Spleen (tissue), 11 donors: ENCODE measurements around the gene PCNX3. TPM values are rescaled to one million over a fixed set of nuclear protein-coding genes. Genes with fewer than 3 reads are reported as not detected.

Experiments used
- DNase-seq: peaks from one replicate; pipeline ENCODE4 v3.0.0-alpha.2; 2020
- H3K27ac ChIP-seq, 8 donors: fragments of 200-600 bp; sonication (generic) in 7 of 8; 1 replicate in 4 of 8; 2 replicates in 4 of 8; pipeline versions ENCODE4 v1.5.0 to v1.8.0; 2016 to 2021; ENCODE audit warnings: inconsistent platforms in 4 of 8, mild to moderate bottlenecking in 4 of 8, moderate library complexity in 1 of 8
- H3K27me3 ChIP-seq, 7 donors: fragments of 200-600 bp; sonication (generic) in 6 of 7; replicated peaks in 1 of 7; 1 replicate in 4 of 7; 2 replicates in 3 of 7; pipeline versions ENCODE4 v1.5.0 to v1.8.0; 2016 to 2021; ENCODE audit warnings: inconsistent platforms in 3 of 7, mild to moderate bottlenecking in 1 of 7
- H3K36me3 ChIP-seq, 6 donors: fragments of 200-600 bp; sonication (generic) in 5 of 6; 1 replicate in 4 of 6; 2 replicates in 2 of 6; pipeline versions ENCODE4 v1.5.0 to v1.8.0; 2016 to 2021; ENCODE audit warnings: inconsistent platforms in 2 of 6
- H3K4me1 ChIP-seq, 6 donors: fragments of 200-600 bp; sonication (generic) in 5 of 6; 1 replicate in 3 of 6; 2 replicates in 3 of 6; pipeline versions ENCODE4 v1.5.0 to v1.8.0; 2016 to 2021; ENCODE audit warnings: inconsistent platforms in 3 of 6
- H3K4me3 ChIP-seq, 8 donors: fragments of 200-600 bp; sonication (generic) in 7 of 8; 1 replicate in 4 of 8; 2 replicates in 4 of 8; pipeline versions ENCODE4 v1.5.0 to v1.8.0; 2016 to 2021; ENCODE audit warnings: inconsistent platforms in 4 of 8, mild to moderate bottlenecking in 4 of 8, moderate library complexity in 2 of 8
- H3K9me3 ChIP-seq, 8 donors: fragments of 200-600 bp; sonication (generic) in 7 of 8; 1 replicate in 4 of 8; 2 replicates in 4 of 8; pipeline versions ENCODE4 v1.5.0 to v1.8.0; 2016 to 2021; ENCODE audit warnings: inconsistent platforms in 4 of 8
- CTCF ChIP-seq, 11 experiments: fragments of 200-600 bp in 7 of 11; fragments of 450-650 bp in 4 of 11; sonication (generic) in 4 of 11; IDR thresholded peaks in 8 of 11; conservative IDR thresholded peaks in 3 of 11; 1 replicate in 7 of 11; 2 replicates in 4 of 11; pipeline versions ENCODE4 v1.4.0 to v1.8.0; 2016 to 2021; ENCODE audit warnings: antibody characterized with exemption in 11 of 11, inconsistent platforms in 4 of 11, mild to moderate bottlenecking in 1 of 11
- POLR2A ChIP-seq, 3 donors: fragments of 450-650 bp; IDR thresholded peaks; one replicate each; pipeline ENCODE4 v1.5.1; 2017; ENCODE audit warnings: antibody characterized with exemption in 3 of 3, mild to moderate bottlenecking in 1 of 3
- POLR2AphosphoS5 ChIP-seq, 3 donors: sonication (generic); formaldehyde crosslinking; IDR thresholded peaks; one replicate each; pipeline ENCODE4 v1.5.1; 2017; ENCODE audit warnings: antibody characterized with exemption in 3 of 3
- WGBS, 5 donors: extraction: QIAGEN DNeasy Blood & Tissue Kit in 3 of 5; methylation state at CpG; one replicate each; pipeline versions ENCODE4 v1.1.5 to v1.1.7; 2013 to 2018; 5-methylcytosine and 5-hydroxymethylcytosine counted together
- intact Hi-C: fragments of 100-400 bp; cut with DNase I; formaldehyde crosslinking; loops from one replicate; pipeline ENCODE4 v1.15.0; 2023; ENCODE audit warnings: low total_unique reads
- polyA plus RNA-seq, 3 donors: library from polyadenylated mRNA; stranded (reverse); fragments of 200-250 nt; gene quantifications; one replicate each; pipeline ENCODE4 v1.2.1, GENCODE V29; 2013
- total RNA-seq, 7 donors: library from RNA; depleted of rRNA in 3 of 7; stranded (reverse); fragments of >200 nt in 3 of 7; fragmentation: NEBNext Ultra II Directional in 4 of 7; extraction: Animal tissue kit (Norgen Biotek cat#: 25700) in 4 of 7; gene quantifications; one replicate each; pipeline versions ENCODE4 v1.1.0 to v1.2.1, GENCODE V29; 2016 to 2021
- donor health status: healthy with polysubstance abuse.
- donor health status: DM: no; HTN: no; CAD: no; lungs with moderate emphysema.
- donor health status: DM: no; HTN: no; CAD: no.
- donor health status: Bipolar disorder and iron deficiency.
- donor health status: healthy.
- donor health status: DM: no; HTN: no; CAD: no.
- donor health status: DM: yes; HTN: yes; CAD: no.

PCNX3 gene
- total and polyA plus RNA-seq, 10 donors: 9.2 to 51.3 (median 46.9) TPM

- no peaks in the 10 kb centered on the region for H3K9me3 ChIP-seq
- intact Hi-C loops: no loop called here
- TF ChIP-seq POLR2AphosphoS5 (IDR thresholded peaks at IDR 0.05) (peak in 2 of 3 donors; percentile 40 to 68), CTCF (IDR thresholded peaks at IDR 0.05 in 8 of 11, conservative IDR thresholded peaks at IDR 0.05 in 3 of 11) (no peak), POLR2A (IDR thresholded peaks at IDR 0.05) (no peak)
- DNase-seq: peak; percentile 61
- WGBS, 5 donors: 86 to 92% (median 87%) methylated on average over 15 to 16 of the region's 16 CpGs
- no peaks in the 10 kb centered on the region for H3K27me3 ChIP-seq
- H3K36me3 ChIP-seq: peaks cover 9 to 85% (median 75%) of the 10 kb centered on the region in 6 donors
- H3K27ac ChIP-seq: peak overlapping the region in 3 of 8 donors; percentile 2 to 99 (median 98)
- no peak overlapping the region for H3K4me3 ChIP-seq
- H3K4me1 ChIP-seq: peaks cover 31 to 92% (median 61%) of the 10 kb centered on the region in 6 donors
Observed at GRCh38 chr11:65655570-65656332, 40.2 kb downstream of the PCNX3 start.

GRCh38 chr11:65657426-65657825 is 41.9 kb downstream of the PCNX3 start:
- Histone ChIP-seq H3K27ac (no peak overlapping the region), H3K4me3 (no peak overlapping the region), H3K36me3 (peaks cover 9 to 87% (median 78%) of the 10 kb centered on the region in 6 donors), H3K27me3 (no peaks in the 10 kb centered on the region), H3K9me3 (no peaks in the 10 kb centered on the region), H3K4me1 (peaks cover 26 to 92% (median 60%) of the 10 kb centered on the region in 6 donors)
- DNase-seq: peak; percentile 71
- no peak for TF ChIP-seq POLR2A (IDR thresholded peaks at IDR 0.05)
- peak in 2 of 3 donors; percentile 23 to 31 for TF ChIP-seq POLR2AphosphoS5 (IDR thresholded peaks at IDR 0.05)
- no peak for TF ChIP-seq CTCF (IDR thresholded peaks at IDR 0.05 in 8 of 11, conservative IDR thresholded peaks at IDR 0.05 in 3 of 11)
- WGBS, 5 donors: 87 to 93% (median 90%) methylated on average over 7 of the region's 7 CpGs
- intact Hi-C loops: no loop called here

GRCh38 chr11:65658174-65659021 is 42.8 kb downstream of the PCNX3 start:
- Histone ChIP-seq H3K9me3 (no peaks in the 10 kb centered on the region), H3K4me1 (peaks cover 20 to 83% (median 52%) of the 10 kb centered on the region in 6 donors), H3K4me3 (no peak overlapping the region), H3K27ac (peak overlapping the region in 1 of 8 donors; percentile 50), H3K36me3 (peaks cover 9 to 86% (median 78%) of the 10 kb centered on the region in 6 donors), H3K27me3 (no peaks in the 10 kb centered on the region)
- intact Hi-C loops: no loop called here
- TF ChIP-seq POLR2AphosphoS5 (IDR thresholded peaks at IDR 0.05) (peak in 1 of 3 donors; percentile 67), POLR2A (IDR thresholded peaks at IDR 0.05) (no peak), CTCF (IDR thresholded peaks at IDR 0.05 in 8 of 11, conservative IDR thresholded peaks at IDR 0.05 in 3 of 11) (no peak)
- peak; percentile 63 for DNase-seq
- 89 to 95% (median 93%) methylated on average over 11 to 21 of the region's 21 CpGs for WGBS, 5 donors
